Hematopoietic multipotent progenitor cell treated with erythropoietin and hydrocortisone succinate and interleukin-3 and kit ligand, for 6 days (in vitro differentiated cells): ENCODE data around the gene DHX16.
A peak's percentile ranks its signal among the peaks of the same experiment; 100 is the strongest.
"Not testable (repeated sequence)": the region's sequence is repeated elsewhere in the genome, so short reads cannot be mapped to it uniquely, and the experiment has no call there.

ENCODE experiments used
- DNase-seq: peaks from one replicate; pipeline ENCODE4 v3.0.0-alpha.2; 2015

DHX16 gene

GRCh38 chr6:30672445-30673253 is at the start of gene DHX16:
TSS of gene DHX16 (minus strand) at chr6:30673006. CDS start at chr6:30672841, 165 bp downstream.
- DNase-seq: peak; percentile 99

- DNase-seq: not testable (repeated sequence)
These were observed 49.1 kb upstream of the DHX16 start for GRCh38 chr6:30722025-30722279.

DNA sequence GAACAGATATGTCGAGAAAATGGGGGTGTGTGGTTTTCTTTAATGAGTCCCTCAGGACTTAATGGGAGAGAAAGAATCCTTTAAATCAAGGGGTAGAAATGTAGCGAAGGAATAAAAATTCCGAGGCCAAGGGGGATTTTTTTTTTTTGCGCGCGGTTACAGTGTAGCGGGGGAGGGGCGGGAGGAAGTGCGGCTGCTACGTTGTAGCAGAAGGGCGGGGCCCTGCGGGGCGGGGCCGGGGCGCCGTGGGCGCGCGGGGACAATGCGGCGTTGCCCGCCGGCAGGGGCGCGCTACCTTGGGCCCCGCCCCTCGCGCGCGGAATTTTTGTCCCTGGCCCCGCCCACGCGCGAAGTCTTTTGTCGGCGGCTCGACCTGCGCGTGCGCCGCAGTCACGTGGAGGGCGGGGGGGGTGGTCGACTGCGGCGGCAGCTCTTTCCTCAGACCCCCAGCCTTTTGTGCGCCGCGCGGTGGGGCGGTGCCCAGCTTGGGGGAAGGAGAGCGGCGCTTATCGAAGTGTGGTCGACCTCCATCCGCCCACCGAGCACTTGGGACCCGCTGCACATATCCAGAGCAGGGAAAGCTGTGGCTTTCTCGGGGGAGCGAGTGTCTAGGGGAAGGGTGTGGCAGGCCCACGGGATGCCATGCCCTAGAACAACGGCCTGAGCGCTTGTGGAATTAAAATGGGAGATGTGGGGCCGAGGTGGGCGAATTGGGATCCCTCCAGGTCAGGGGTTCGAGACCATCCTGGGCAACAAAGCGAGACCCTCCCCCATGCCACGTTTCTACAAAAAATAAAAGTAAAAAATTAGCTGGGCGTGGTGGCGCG is 48.6 kb upstream of the DHX16 start:
- peak; percentile 95 for DNase-seq

- DNase-seq: peak; percentile 91
These were observed 48.0 kb upstream of the DHX16 start for GRCh38 chr6:30720738-30721197.

DNA sequence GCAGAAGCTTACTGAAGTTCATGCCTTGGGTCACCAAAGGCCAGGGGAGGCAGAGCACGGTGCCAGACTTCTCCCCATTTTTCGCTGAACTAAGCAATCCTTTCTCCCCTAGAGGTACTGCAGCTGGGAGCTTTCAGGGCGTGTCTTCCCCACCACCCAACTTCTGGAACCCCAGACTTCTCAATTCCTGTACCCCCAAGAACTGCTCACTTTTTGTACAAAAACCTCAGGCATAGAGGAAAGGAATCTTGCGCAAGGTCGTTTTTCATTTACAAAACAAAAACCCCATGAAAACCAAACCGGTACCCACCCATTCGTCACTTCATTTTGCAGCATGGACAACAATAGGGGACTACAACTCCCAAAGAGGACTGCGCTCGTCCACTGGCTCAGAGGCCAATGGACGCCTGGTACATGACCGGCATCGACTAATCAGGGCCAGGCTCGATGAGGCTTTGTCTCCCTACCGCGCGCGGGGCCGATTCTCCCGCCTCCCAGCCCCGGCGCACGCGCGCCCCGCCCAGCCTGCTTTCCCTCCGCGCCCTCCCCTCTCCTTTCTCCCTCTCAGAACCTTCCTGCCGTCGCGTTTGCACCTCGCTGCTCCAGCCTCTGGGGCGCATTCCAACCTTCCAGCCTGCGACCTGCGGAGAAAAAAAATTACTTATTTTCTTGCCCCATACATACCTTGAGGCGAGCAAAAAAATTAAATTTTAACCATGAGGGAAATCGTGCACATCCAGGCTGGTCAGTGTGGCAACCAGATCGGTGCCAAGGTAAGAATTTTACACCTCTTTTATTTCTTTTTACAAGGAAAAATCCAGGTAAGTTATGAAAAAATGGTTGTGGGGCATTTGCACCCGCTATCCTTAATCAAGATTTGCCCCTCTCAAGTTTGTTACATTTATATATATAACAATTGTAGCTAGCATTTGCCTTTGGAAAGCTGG is 47.3 kb upstream of the DHX16 start, which contains the start of gene TUBB:
Gene TUBB (plus strand): TSS at position 562 of the 947 bp plus-strand sequence. CDS start 155 bp downstream, at position 717.
- DNase-seq: peak; percentile 100

DNA sequence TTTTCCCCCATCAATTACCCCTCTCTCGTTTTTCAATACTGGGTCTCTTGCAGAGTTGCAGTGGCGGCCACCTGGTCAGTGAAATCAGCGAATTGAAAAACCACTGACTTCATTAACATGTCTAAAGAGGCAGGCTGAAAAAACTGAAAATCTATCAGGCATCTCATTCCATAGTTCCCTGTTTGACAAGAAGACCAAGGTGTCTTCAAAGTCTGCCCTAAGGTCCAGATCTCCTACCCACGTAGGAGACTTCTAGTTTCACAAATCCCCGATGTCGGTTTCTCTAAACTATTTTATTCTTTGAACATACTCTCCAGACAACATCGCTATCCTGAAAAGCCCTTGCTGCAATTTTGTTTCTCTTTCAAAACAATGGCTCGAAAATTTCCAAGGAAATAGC is 46.5 kb upstream of the DHX16 start:
- DNase-seq: peak; percentile 38

GRCh38 chr6:30717845-30718720 is 45.3 kb upstream of the DHX16 start:
- DNase-seq: not testable (repeated sequence)

DNA sequence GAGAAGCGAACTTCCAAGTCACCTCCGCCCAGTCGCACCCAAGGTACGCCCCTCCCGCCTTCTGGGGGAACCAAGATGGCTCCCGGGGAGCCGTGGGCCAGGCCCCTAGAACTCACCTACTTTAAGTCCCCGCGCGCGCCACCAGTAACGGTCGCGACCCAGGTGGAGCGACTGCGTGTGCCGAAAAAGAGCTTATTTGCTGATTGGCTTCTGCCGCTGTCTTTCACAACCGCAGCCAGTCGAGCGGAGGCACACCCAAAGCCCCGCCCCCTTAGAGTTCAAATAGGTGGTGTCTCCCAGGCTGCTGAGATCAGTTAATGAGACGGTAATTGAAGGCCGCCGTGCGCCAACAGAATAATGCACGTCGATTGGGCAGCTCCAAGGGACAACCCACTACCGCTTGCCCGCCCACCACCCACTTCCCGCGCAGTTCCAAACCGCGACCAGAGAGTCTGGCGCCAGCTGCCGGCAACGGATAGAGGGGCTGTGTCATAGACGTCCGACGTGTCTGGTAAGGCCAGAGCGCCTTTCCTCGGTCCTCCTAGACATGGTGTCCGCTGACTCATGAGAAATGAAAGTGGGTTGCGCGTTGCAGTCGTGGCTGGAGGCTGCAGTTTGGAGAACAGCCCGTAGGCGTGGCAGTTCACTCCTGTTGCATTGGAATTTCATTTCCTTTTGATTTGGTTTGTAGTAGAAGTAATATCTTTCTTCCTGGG is 44.5 kb upstream of the DHX16 start, which contains the start of gene MDC1:
Gene MDC1 (minus strand): TSS at position 153 of the 716 bp plus-strand sequence. CDS start 2,106 bp downstream, outside the sequence.
- peak; percentile 100 for DNase-seq

DNA sequence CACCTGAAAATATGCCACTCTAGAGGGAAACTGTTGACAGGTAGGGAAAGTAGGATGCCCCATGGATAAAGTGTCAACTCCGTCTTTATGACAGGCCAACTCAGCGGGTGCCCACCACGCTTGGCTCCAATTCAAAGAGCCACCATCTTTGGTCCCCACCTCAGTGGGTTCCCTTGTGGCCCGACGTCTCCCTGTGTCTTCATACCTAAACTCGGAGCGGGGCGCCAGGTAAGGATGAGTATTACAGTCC is 44.0 kb upstream of the DHX16 start:
- DNase-seq: no peak

GRCh38 chr6:30714263-30714662 is 41.5 kb upstream of the DHX16 start:
- no peak for DNase-seq

GRCh38 chr6:30712441-30712945 is 39.7 kb upstream of the DHX16 start:
- DNase-seq: peak; percentile 75

GRCh38 chr6:30711758-30712380 is 39.1 kb upstream of the DHX16 start:
- no peak for DNase-seq

GRCh38 chr6:30709101-30709868 is 36.5 kb upstream of the DHX16 start:
- no peak for DNase-seq

- no peak for DNase-seq
These were observed 34.6 kb upstream of the DHX16 start for GRCh38 chr6:30707281-30707850.

GRCh38 chr6:30705620-30706019 is 32.8 kb upstream of the DHX16 start:
- DNase-seq: no peak

DNA sequence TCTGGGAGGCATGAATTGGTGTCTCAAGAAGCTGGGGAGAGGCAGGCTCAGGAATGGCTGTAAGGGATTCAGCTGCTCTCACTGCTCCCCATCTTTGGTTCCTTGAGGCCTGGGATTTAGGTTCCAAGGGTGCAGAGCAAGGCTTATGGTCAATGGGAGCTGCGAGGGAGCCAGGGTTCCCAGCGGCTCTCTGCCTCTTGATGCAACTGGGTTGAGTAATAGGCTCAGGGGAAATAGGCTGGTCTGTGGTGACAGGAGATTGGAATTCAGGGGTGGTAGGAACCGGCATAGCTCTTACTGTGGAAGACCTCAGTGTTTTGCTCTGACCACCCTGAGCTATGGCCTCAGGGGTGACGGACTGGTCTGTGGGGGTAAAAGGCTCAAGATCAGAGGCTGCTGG is 31.0 kb upstream of the DHX16 start:
- no peak for DNase-seq

GRCh38 chr6:30703011-30703410 is 30.2 kb upstream of the DHX16 start:
- no peak for DNase-seq

DNA sequence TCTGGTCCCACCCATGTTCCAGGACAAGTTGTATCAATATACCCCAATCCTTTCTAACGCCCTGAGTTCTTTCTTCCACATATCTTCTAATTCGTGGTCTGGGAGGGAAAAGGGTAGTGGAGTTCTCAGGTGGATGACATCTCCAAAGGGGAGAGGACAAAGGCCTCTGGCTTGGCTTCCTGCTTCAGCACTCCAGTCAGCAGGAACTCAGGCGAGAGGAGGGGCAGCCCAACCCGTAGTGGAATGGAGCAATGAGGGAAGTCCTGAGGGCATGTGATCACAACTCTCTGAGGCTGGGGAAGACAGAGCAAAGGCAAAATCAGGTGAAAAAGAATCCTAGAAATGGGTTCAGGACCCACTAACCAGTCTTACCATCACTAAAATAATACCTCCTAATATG is 27.5 kb upstream of the DHX16 start:
- DNase-seq: no peak

- no peak for DNase-seq
These were observed 23.6 kb upstream of the DHX16 start for GRCh38 chr6:30696432-30696831.
